Fibroblast of mammary gland (primary cell): ENCODE data around the gene UBE2E1.

Experiments
- DNase-seq: peaks from one replicate; pipeline ENCODE4 v3.0.0-alpha.2; 2010; ENCODE audit warnings: low read depth
- H3K4me3 ChIP-seq: 2 replicates; pipeline ENCODE4 v1.5.1; 2011; ENCODE audit warnings: low read depth, mild to moderate bottlenecking, low read length, moderate library complexity; ENCODE audit not compliant: control insufficient read depth
- CTCF ChIP-seq: conservative IDR thresholded peaks from 2 replicates; pipeline ENCODE4 v1.5.1; 2011; ENCODE audit warnings: low read depth, low read length, inconsistent platforms; ENCODE audit not compliant: control insufficient read depth, insufficient read depth

The UBE2E1 gene

GRCh38 chr3:23859012-23859743, 53.4 kb downstream of the UBE2E1 start:
- no peak overlapping the region for H3K4me3 ChIP-seq
- no peak for TF ChIP-seq CTCF
- DNase-seq = peak; percentile 25

- no peak for TF ChIP-seq CTCF
- no peak overlapping the region for H3K4me3 ChIP-seq
- DNase-seq = no peak
Measured at GRCh38 chr3:23859839-23860382, 54.2 kb downstream of the UBE2E1 start.

GRCh38 chr3:23861689-23862088, 55.9 kb downstream of the UBE2E1 start:
- no peak overlapping the region for H3K4me3 ChIP-seq
- DNase-seq = no peak
- TF ChIP-seq CTCF = no peak

- TF ChIP-seq CTCF = no peak
- DNase-seq = no peak
- no peak overlapping the region for H3K4me3 ChIP-seq
Measured at GRCh38 chr3:23863060-23863459, 57.3 kb downstream of the UBE2E1 start.

GRCh38 chr3:23864931-23865330, 59.2 kb downstream of the UBE2E1 start:
- no peak for DNase-seq
- no peak overlapping the region for H3K4me3 ChIP-seq
- no peak for TF ChIP-seq CTCF

- TF ChIP-seq CTCF = no peak
Measured at GRCh38 chr3:23865595-23866396, 60.0 kb downstream of the UBE2E1 start.

More at GRCh38 chr3:23865595-23866396, 60.0 kb downstream of the UBE2E1 start:
- peak; percentile 32 for DNase-seq
- no peak overlapping the region for H3K4me3 ChIP-seq
